ENCODE measurements around the gene MPZL1.

Gene MPZL1

DNA sequence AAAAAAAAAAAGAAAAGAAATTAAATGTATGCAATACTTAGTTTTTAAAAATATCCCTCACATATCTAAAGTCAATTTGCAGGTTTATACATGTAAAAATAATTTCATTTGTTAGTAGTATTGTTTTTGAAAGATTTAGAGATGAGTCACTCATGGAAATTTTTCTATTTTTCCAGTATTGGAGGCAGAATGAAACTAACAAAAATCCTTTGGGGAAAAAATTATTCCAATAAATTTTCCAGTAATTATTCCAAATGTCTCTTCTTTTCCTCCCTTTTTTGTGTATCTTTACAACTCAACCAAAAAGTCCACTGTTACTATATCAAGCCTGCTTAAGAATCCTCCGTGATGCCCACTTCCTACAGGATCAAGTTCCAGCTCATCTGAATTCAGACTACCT is 29.9 kb downstream of the MPZL1 start:
- DNase-seq = no peak

DNA sequence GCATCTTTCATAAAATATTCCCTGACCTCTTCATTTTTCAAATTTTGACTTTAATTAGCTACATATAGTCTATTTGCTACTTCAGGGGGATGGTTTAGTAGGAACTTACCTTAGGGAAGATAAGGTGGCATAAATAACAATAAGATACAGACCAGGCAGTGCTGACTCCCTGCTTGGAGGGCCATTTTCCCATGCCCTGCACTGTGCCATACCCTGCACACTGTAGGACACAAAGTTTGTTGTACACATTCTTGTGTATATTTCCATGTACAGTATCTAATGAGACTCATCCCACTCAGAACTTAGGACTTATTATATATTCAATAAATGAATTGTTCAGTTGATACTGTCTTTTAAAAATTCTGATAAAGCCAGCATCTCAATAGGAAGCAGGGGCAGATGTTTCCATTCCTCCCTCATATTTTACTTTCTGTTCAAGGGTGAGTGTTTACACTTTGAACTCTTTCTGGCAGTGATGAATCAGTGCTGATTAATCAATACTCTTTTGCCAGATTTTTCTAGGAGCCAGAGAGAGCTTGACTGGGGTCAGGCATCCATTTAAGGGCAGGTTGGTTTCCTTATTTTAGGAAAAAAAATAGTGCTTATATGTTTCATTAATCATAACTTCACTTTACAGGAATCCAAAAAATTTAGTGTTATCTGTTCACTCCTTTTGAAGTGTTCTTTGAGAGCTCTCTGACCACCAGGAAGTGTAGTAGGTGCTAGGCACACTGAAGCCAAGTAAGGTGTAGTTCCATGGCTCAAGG is 30.6 kb downstream of the MPZL1 start:
- no peak for DNase-seq

DNA sequence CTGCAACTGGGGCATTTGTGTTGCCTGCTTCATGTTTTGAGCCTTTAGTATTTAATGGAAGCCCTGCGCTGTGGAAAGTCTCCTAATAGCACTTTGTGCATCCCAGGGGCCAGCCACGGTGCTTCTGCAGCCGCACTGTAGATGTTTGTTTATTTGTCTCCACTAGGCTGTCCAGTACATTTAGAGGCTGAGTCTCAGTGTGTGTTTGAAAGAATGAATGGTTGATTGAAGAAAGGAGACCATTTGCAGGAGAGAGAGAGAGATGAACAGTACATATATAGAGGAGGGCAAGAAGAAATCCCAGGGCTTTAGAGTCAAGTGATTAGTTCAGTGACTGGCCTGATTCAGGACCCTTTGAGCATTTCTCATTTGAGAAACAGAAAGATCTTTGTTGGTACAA is 33.9 kb downstream of the MPZL1 start:
- no peak for DNase-seq

DNA sequence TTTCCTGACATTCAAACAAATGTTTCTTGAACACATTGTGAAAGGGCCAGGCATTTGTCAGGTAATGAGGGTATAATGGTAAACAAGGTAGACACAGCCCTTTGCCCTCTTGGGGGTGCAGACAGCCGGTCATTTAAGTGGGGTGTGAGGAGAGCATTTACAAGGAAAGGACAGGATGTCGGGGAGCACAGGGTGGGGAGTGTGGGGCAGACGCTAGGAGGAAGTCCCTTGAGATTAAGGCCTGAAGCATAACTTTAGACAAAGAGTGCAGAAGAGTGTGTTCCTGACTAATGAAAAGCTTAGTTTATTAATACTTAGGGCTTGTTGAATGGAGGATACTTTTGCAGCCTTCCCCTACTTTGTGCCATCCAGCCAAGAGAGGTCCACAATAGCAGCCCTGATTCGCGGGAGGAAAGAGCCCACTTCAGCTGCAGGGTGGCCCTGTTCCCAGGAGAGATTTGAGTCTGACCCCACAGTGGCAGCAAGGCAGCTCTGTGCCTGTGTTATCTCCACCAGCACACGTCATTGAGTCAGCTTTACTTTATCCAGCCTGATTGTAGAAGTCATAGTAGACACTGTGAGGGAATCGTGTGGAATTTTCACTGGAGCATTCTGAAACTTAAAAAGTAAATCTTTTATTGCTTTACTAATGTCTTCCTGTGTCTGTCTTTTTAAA is 35.1 kb downstream of the MPZL1 start:
- no peak for DNase-seq

DNA sequence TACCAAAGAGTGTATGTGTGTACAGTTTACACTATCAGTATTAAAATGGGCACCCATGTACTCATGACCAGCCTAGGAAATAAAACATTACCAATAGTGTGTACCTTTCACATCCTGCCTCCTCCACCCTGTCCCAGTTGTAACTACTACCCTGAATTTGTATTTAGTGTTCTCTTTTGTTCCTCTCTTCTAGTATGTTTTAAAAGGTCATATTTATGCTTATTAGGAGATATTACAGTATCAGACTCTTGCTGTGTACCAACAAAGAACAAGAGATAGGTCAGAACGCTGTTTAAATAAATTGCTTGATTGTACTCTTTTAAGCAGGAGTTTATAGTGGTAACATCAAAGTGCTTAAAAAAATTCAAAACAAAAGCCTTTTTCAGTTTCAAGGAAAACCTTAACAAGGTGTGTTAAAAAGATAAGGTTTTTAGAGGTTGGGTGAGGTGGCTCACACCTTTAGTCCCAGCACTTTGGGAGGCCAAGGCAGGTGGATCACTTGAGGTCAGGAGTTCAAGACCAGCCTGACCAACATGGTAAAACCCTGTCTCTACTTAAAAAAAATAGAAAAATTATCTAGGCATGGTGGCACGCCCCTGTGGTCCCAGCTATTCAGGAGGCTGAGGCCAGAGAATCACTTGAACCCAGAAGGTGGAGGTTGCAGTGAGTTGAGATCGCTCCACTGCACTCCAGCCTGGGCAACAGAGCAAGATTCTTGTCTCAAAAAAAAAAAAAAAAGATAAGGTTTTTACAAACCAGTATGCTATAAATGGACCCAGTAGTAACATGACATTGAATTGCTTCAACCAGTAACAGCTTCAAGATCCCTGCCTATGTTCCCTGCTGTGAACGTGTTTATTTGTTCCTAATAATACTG is 35.9 kb downstream of the MPZL1 start:
- no peak for DNase-seq

DNA sequence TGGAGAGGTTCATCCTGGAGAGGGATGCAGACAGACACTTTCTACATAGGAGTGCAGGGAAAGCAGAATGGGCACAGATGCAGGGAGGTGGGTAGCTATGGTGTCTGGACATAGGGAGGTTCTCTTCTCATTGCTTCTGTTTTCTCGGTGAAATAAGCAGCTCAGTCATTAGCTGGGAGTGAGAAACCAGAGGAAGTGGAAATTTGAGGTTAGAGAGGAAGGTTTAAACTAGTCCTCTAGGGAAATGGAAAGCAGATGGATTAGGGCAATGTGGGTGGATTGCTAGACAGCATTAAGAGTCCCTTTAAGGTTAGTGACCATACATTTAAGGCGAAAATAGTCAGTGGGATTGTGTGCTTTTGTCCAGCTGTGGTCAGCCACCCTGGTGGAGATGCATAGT is 39.6 kb downstream of the MPZL1 start:
- no peak for DNase-seq

DNA sequence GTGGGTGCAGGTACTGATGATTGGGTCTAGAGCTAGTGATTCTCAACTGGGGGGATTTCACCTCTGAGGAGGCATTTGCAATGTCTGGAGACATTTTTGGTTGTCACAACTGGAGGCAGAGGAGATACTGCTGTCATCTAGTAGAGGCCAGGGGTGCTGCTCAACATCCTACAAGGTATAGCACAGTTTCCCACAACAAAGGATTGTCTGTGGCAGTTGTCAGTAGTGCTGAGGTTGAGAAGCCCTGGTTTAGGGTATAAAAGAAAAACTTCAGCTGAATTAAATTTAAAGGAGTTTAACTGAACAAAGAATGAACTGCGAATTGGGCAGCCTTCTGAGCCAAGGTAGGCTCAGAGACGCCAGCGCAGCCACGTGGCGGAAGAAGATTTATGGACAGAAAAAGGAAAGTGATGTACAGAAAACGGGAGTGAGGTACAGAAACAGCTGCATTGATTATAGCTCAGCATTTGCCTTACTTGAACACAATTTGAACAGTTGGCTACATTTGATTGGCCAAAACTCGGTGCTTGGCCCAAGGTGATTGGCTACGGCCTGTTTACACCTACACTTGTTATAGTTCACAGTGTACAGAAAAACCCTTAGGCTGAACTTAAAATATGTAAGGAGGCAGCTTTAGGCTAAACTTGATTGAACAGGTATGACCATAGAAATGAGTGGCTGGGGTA is 40.4 kb downstream of the MPZL1 start:
- peak; percentile 8 for DNase-seq

DNA sequence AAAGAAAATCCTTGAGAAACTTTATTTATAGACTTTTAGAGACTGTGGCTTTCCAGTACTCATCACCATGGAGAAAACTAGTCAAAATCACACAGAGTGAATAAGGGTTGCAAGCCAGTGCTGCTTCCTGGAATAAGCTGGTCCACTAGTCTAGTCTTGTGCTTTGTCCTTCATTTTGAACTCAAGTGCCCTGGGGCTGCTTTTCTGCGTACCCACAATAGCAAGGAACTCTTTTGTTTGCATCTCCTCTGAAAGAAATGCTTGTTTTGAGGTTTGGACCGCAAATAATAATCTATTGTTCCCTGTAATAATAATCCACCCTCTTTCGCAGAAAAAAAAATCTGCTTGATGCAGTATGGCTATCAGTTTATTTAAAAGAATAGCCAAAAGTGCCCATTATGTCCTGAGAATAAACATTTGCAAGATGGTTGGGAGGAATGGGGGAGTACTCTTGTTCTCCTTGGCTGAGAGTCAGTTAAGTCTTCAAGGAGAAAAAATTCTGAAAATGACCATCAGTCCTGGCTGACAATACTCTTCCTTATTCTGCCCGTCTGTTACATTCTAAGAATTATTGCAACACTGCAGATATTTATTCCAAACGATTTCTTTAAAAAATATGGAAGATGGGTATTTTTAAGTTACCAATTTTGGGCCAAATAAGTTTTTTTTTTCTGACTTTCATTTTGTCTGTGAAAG is 41.9 kb downstream of the MPZL1 start:
- no peak for DNase-seq

DNA sequence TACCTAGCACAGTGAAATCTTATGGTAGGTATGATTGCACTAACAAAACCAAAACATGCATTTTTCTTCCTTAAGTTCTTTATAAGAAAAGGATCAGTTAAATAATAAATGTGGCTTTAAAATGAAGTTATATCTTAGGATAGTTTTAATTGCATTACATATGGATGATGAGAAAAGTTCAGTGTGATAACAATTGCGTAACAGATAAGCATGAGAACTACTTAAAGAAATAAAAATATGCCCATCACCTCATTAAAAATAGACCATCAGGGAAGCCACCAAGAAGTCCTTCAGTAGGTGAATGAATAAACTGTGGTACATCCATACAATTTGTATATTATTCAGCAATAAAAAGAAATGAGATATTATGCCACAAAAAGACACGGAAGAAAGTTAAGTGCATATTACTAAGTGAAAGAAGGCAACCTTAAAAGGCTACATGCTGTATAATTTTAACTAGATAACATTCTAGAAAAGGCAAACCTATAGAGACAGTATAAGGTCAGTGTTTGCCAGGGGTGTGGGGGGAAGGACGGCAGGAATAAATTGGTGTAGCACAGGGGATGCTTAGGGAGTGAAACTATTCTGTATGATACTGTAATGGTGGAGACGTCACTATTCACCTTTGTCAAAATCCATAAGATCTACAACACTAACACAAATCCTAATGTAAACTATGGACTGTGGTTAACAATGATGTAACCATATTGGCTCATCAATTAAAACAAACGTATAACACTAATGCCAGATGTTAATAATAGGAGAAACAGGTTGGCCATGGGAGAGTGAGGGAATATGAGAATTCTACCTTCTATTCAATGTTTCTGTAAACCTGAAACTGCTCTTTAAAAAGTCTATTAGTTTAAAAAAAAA is 42.9 kb downstream of the MPZL1 start:
- DNase-seq = no peak

DNA sequence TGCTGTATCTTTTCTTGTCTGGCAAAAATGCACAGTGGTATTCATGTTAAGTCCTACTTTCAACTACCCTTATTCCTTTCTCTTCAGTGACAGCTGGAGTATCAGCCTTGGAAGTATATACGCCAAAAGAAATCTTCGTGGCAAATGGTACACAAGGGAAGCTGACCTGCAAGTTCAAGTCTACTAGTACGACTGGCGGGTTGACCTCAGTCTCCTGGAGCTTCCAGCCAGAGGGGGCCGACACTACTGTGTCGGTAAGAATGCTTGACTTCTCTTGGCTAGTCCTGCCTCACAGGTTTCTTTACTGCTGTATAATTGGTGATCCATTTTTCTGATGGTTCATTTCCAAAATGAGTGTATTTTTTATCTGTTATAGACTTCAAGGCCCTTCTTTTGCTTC is 43.7 kb downstream of the MPZL1 start:
- no peak for DNase-seq

DNA sequence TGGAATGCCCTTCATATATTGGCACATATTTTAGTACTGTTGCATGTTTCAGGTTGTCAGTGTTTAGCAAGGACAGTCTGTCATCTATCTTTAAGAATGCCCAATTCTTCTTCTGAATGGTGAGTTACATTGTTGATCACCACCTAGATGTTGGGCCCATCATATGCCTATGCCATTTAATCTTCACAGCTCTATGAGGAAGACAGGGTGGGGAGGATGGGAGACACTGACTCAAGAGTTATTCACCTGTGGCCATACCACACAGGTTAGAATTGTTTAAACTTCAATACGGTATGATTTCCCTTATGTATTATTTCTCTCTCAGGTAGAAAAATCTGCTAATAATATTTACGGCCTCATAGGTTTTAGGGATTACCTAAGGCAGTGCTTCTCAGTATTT is 44.8 kb downstream of the MPZL1 start:
- no peak for DNase-seq

DNA sequence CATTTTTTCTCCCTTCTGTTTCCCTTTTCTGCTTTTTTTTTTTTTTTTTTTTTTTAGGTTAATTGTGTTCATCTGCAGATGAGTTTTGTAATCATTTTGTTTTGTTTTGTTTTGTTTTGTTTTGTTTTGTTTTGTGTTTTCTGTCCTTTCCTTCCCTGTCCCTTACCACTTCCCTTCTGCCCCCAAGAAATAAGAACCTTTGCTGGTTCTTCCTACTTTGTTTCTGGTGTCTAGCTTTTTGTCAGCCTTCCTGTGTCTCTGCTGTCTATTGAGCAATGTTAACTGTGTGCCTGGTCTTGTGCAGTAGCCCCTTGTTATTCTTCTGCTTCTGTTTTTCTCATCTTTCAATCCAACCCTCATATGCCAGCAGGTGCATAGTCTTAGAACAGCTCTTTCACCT is 46.0 kb downstream of the MPZL1 start:
- DNase-seq = no peak

DNA sequence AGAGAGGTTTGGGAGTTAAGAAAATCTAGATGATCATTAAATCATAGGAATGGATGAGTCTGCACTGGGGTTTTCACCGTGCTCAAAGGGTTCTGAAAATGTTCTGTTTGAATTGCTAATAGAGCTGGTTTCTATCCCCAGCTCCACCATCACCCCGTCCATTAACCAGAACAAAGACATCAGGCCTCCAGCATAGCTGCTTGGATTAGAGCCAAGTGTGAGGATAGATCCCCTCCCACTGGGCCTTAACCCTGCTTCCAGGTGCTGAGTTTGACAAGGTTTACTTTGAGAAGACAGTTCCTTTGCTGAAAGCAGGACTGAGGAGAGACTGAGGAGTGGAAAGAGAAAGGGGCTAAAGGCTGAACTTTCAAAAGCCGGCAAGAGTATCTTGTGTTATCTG is 48.3 kb downstream of the MPZL1 start:
- DNase-seq = no peak

DNA sequence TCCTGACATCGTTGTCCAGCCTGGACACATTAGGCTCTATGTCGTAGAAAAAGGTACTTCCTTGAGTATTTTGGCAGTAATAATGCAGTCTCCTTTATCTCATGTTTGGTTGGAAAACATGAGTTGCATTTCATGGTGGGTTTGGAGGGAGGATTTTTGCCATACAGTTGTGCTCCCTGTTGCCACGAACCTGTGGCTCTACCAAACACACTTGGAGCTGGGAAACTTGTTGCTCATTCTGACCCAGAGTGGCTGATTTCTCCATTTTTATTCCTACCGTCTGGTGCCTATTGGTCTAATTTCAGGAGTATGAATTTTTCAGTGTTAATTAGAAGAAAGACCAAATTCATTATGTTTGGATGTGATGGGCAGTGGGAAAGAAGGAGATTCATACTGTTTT is 50.7 kb downstream of the MPZL1 start:
- DNase-seq = no peak

DNA sequence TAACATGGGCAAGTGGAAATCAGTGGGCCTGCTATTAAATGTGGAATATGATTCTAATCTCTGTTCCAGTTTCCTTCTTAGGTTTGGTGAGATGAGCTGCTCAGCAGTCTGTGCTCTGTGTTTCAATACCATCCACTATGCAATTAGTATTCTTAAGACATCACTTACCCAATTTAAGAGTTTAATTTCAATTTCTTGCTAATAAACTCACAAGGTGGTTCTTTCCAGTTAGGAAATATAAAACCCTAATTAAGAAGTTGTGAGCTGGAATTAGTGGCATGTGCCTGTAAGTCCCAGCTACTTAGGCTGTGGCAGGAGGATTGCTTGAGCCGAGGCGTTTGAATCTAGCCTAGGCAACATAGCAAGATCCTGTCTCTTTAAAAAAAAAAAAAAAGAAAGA is 51.7 kb downstream of the MPZL1 start:
- DNase-seq = no peak

DNA sequence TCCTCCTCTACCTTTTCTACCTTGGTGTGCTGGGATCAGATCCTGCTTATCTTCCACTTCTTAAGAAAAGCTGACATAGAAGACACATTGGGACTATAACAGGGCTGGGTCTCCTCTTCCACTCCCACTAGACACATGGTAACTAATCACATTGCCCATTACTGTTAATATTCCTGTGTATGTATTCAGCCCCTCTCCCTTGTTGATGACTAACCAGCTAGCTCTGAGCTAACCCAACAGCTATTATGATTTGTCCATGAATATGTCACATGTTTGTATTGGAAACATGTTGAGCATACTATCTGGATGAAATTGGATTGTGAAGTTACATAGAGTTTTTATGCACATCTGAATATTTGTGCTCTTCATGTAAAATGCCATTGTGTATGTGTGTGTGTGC is 52.9 kb downstream of the MPZL1 start:
- DNase-seq = no peak

DNA sequence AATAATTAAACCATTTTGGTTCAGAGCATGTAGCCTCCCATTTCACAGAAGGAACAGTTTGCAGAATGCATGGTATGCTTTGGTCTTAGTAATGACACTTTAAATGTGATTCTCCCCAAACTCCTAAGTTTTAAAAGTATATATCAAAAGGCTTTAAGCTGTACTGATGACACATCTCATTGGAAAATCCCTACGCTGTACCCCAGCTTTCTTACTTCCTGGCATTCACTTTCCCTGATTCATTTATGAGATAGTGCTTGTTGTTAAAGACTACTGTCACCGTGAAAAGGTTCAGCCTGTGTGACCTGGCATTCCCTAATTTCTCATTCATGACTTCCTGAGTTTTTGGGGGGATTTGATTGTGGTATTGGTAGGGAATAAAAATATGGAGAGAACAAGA is 53.4 kb downstream of the MPZL1 start:
- DNase-seq = no peak

DNA sequence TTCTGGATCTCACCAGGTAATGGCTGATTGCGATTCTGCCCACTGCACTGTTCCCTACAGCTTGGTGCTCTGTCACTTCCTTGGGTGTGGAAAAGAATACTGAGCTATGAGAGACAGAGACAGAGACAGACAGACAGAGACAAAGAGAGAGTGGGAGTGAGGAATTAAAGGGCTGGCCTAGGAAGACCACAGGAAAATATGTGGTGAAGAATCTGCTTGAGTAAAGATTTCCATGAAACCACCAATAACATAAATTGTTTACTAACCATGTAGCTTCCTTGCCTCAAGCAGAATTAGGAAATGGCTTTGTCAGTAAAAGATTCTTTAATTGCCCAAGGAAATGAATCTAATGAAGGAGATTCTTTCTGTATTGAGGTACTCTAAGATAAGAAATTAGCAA is 54.4 kb downstream of the MPZL1 start:
- DNase-seq = no peak

DNA sequence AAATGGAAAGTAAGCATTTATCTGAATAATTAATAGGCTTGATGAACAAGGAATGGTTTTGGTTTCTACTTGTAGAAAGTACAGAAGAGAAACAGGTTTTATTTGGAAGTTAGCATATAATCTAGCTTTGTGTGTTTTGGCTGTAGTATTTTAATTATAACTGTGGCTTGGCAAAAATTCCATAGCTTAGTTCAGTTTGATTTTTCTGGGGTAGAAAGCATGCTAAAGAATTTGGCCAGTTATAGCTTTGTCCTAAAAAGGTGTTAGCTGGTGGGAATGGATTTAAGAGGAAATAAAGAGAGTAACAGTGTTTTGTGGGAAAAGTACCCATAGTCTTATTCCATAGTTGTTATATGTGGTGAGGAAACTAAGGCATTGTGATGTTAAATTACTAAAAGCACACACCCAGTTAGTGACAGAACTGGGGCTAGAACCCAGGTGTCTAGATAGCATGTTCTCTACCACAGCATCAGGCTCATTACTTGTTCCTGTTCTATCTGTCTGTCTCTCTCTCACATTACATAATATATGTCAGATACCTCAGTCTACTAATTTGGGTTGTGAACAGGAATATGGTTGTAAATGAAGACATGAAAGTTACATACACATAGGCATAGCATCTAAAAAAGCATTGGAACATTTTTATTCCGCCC is 55.0 kb downstream of the MPZL1 start:
- no peak for DNase-seq

DNA sequence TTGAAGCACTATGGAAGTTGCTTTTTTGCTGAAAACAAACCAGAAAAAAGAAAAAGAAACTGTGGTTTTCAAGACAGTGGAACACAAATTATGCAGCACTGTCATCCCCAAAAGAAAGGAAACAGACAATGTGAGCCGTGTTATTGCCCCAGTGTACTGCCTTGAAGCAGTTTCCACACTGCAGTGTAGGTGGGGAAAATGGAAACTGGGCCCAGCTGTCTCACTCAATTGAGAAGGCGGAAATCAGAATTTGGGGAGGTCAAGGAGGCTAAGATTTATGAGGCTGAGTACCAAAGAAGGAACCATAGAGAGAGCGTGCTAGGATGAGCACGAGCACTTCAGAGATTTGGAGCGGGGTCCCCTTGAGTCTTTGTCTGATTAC is 55.5 kb downstream of the MPZL1 start:
- DNase-seq = no peak

DNA sequence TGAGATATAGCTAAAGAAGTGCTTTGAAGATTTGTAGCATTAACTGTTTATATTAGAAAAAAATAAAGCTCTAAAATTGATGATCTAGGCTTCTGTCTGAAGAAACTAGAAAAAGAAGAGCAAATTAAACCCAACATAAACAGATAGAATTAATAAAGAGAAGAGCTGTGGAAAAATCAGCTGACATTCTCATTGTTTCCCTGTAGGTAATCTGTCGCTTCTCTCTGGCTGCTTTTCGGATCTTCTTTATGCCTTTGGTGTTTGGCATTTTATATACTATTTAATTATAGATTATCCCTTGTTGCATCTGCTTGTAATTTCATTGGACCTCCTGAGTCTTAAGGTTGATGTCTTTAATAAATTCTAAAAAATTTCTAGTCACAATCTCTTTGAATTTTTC is 59.8 kb downstream of the MPZL1 start:
- no peak for DNase-seq
